Astrocyte (in vitro differentiated cells and primary cell): ENCODE results near the gene PHC2. TPM values are rescaled to one million over a fixed set of nuclear protein-coding genes. Genes with fewer than 3 reads are reported as not detected.

Experiments
- DNase-seq: peaks from one replicate; pipeline ENCODE4 v3.0.0-alpha.2; 2010; ENCODE audit warnings: low read depth
- FAIRE-seq: peaks from 2 replicates; lab custom pipeline; 2011; peaks lifted over from hg19 to GRCh38; lab: Jason Lieb, UNC
- H2AFZ ChIP-seq: 2 replicates; pipeline ENCODE4 v1.6.0; 2012; ENCODE audit warnings: low read depth, low read length, inconsistent platforms
- H3K27ac ChIP-seq: 2 replicates; pipeline ENCODE4 v1.5.1; 2011; ENCODE audit warnings: low read depth, low read length, inconsistent platforms
- H3K27me3 ChIP-seq: 2 replicates; pipeline ENCODE4 v1.6.0; 2011; ENCODE audit warnings: low read length, inconsistent platforms; ENCODE audit not compliant: insufficient read depth
- H3K36me3 ChIP-seq: 2 replicates; pipeline ENCODE4 v1.5.1; 2011; ENCODE audit warnings: low read length, inconsistent platforms; ENCODE audit not compliant: insufficient read depth
- H3K4me1 ChIP-seq: 2 replicates; pipeline ENCODE4 v1.5.1; 2011; ENCODE audit warnings: low read length, inconsistent platforms; ENCODE audit not compliant: insufficient read depth
- H3K4me2 ChIP-seq: 2 replicates; pipeline ENCODE4 v1.6.0; 2012; ENCODE audit warnings: low read length, inconsistent platforms
- H3K4me3 ChIP-seq: 2 replicates; pipeline ENCODE4 v1.5.1; 2011; ENCODE audit warnings: low read depth, mild to moderate bottlenecking, low read length, inconsistent platforms; ENCODE audit not compliant: insufficient read depth
- H3K79me2 ChIP-seq: 2 replicates; pipeline ENCODE4 v1.6.0; 2012; ENCODE audit warnings: mild to moderate bottlenecking, low read length, inconsistent platforms; ENCODE audit not compliant: insufficient read depth
- H3K9ac ChIP-seq: 2 replicates; pipeline ENCODE4 v1.6.0; 2012; ENCODE audit warnings: mild to moderate bottlenecking, low read length, inconsistent platforms
- H3K9me3 ChIP-seq: 2 replicates; pipeline ENCODE4 v1.5.1; 2012; ENCODE audit warnings: low read depth, mild to moderate bottlenecking, low read length, inconsistent platforms; ENCODE audit not compliant: insufficient read depth
- H4K20me1 ChIP-seq: 2 replicates; pipeline ENCODE4 v1.6.0; 2012; ENCODE audit warnings: low read length, inconsistent platforms; ENCODE audit not compliant: insufficient read depth
- H3K27ac Mint-ChIP-seq: one replicate; pipeline ENCODE4 v1.8.0; 2021; ENCODE audit warnings: mild to moderate bottlenecking, mixed read lengths; ENCODE audit not compliant: unreplicated experiment
- H3K27me3 Mint-ChIP-seq: one replicate; pipeline ENCODE4 v1.8.0; 2021; ENCODE audit warnings: low read depth, mixed read lengths; ENCODE audit not compliant: unreplicated experiment
- H3K36me3 Mint-ChIP-seq: one replicate; pipeline ENCODE4 v1.8.0; 2021; ENCODE audit warnings: low read depth, mixed read lengths; ENCODE audit not compliant: unreplicated experiment
- H3K4me1 Mint-ChIP-seq: one replicate; pipeline ENCODE4 v1.8.0; 2021; ENCODE audit warnings: low read depth, mixed read lengths; ENCODE audit not compliant: unreplicated experiment
- H3K4me3 Mint-ChIP-seq: one replicate; pipeline ENCODE4 v1.8.0; 2021; ENCODE audit warnings: mild to moderate bottlenecking, moderate library complexity, mixed read lengths; ENCODE audit not compliant: unreplicated experiment
- H3K9me3 Mint-ChIP-seq: one replicate; pipeline ENCODE4 v1.8.0; 2021; ENCODE audit warnings: mild to moderate bottlenecking, mixed read lengths; ENCODE audit not compliant: unreplicated experiment
- EZH2 ChIP-seq: IDR thresholded peaks from 2 replicates; pipeline ENCODE4 v1.6.1; 2012; ENCODE audit warnings: mild to moderate bottlenecking, low read length, inconsistent platforms; ENCODE audit not compliant: insufficient read depth
- total RNA-seq: library from RNA; stranded (reverse); gene quantifications from 2 replicates; pipeline ENCODE4 v1.2.1, GENCODE V29; 2021
- TF ChIP-seq, protein P1 (sequence below): IDR thresholded peaks from 2 replicates; pipeline ENCODE4 v1.5.1; 2011; ENCODE audit warnings: low read depth, mild to moderate bottlenecking, inconsistent platforms, low read length, moderate library complexity; ENCODE audit not compliant: insufficient read depth

PHC2 gene
- total RNA-seq, 1 donor from 2014 or later: 113 TPM

DNA sequence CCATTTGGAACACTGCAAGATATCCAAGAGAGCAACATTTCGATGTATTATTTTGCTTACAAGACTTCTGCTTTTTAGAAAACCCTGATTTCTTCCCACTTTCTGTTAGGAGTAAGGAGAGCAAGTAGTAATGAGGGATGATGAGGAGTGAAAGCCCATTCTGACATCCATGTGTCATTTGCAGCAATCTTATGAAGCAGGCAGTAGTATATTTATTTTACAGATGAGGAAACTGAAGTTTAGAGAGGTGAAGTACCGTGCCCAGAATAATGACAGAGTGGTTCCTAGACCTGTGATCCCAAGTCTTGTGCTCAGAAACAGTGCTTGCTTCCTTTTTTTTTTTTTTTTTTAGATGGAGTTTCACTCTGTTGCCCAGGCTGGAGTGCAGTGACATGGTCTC lies 34.4 kb upstream of the PHC2 start:
- Histone ChIP-seq H4K20me1 (no peaks in the 10 kb centered on the region), H3K9me3 (no peaks in the 10 kb centered on the region), H3K4me1 (peaks cover 21% of the 10 kb centered on the region), H3K27me3 (no peaks in the 10 kb centered on the region), H3K4me2 (no peak overlapping the region), H3K36me3 (no peaks in the 10 kb centered on the region), H3K79me2 (no peaks in the 10 kb centered on the region), H3K9ac (no peak overlapping the region), H3K27ac (no peak overlapping the region), H3K4me3 (no peak overlapping the region), H2AFZ (no peak overlapping the region)
- Mint-ChIP-seq H3K36me3 (no peaks in the 10 kb centered on the region), H3K27me3 (peaks cover 5% of the 10 kb centered on the region), H3K27ac (no peak overlapping the region), H3K4me1 (peaks cover 25% of the 10 kb centered on the region), H3K9me3 (peaks cover 1% of the 10 kb centered on the region), H3K4me3 (no peak overlapping the region)
- TF ChIP-seq EZH2: no peak
- TF ChIP-seq, protein P1, sequence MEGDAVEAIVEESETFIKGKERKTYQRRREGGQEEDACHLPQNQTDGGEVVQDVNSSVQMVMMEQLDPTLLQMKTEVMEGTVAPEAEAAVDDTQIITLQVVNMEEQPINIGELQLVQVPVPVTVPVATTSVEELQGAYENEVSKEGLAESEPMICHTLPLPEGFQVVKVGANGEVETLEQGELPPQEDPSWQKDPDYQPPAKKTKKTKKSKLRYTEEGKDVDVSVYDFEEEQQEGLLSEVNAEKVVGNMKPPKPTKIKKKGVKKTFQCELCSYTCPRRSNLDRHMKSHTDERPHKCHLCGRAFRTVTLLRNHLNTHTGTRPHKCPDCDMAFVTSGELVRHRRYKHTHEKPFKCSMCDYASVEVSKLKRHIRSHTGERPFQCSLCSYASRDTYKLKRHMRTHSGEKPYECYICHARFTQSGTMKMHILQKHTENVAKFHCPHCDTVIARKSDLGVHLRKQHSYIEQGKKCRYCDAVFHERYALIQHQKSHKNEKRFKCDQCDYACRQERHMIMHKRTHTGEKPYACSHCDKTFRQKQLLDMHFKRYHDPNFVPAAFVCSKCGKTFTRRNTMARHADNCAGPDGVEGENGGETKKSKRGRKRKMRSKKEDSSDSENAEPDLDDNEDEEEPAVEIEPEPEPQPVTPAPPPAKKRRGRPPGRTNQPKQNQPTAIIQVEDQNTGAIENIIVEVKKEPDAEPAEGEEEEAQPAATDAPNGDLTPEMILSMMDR: no peak
- DNase-seq: no peak
- FAIRE-seq: no peak

DNA sequence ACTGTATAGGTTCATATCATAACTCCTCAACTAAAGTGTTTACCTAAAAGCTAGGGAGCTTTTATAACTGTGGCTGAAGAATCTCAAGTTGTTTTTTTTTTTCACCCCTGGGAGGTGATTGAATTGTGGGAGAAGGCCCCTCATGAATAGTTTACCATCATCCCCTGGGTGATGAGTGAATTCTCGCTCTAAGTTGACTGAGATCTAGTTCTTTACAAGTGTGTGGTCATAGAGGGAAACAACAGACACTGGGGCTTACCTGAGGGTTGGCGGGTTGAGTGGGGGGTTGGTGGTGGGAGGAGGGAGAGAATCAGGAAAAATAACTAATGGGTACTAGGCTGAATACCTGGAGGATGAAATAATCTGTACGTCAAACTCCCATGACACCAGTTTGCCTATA lies 33.7 kb upstream of the PHC2 start:
- H3K27ac Mint-ChIP-seq: no peak overlapping the region
- Histone ChIP-seq H3K9ac (no peak overlapping the region), H3K4me2 (no peak overlapping the region), H4K20me1 (no peaks in the 10 kb centered on the region), H3K27me3 (no peaks in the 10 kb centered on the region), H3K36me3 (no peaks in the 10 kb centered on the region), H3K9me3 (no peaks in the 10 kb centered on the region), H3K4me1 (peaks cover 26% of the 10 kb centered on the region), H3K79me2 (no peaks in the 10 kb centered on the region), H3K27ac (no peak overlapping the region), H3K4me3 (no peak overlapping the region), H2AFZ (no peak overlapping the region)
- no peak for TF ChIP-seq EZH2
- TF ChIP-seq, protein P1: no peak
- H3K9me3 Mint-ChIP-seq: peaks cover 1% of the 10 kb centered on the region
- DNase-seq (no peak), FAIRE-seq (no peak)
- H3K27me3 Mint-ChIP-seq: peaks cover 5% of the 10 kb centered on the region
- H3K4me1 Mint-ChIP-seq: peaks cover 30% of the 10 kb centered on the region
- no peaks in the 10 kb centered on the region for H3K36me3 Mint-ChIP-seq
- H3K4me3 Mint-ChIP-seq: no peak overlapping the region

DNA sequence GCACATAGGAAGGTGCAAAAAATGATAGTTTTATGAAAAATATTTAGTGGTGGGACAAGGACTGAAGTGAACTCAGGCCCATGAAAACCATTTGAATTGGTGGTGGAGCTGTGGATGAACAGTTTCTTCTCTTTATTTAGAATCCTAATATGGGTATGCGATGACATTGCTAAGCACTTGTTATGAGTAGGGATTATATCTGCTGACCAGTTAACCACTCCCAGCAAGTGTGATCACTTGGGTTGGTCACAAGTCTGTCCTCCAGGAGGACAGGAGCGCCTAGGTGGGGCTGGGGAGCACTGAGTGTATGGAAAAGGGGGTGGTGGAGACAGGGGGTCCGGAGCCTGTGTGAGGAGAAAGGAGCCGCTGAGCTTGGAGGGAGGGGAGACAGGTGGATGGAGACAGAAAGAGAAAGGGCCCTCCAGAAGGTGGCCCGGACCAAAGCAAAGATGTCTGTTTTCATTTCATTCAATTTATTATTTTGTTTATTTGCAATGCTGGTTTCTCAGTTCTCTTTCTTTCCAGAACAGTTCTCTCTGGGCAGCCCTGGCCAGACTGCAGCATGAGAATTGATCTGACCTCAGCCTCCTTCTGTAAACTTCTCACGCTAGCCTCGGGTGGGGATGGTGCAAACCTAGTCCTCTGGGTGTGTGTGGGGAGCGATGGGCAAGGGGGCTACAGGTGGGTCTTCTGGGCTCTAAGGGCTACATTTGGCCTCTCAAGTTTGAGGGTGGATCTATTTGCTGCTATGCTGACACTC lies 31.7 kb upstream of the PHC2 start:
- no peak for DNase-seq
- no peaks in the 10 kb centered on the region for H3K9me3 ChIP-seq
- H3K27ac ChIP-seq: no peak overlapping the region
- H2AFZ ChIP-seq: no peak overlapping the region
- no peak overlapping the region for H3K27ac Mint-ChIP-seq
- peaks cover 5% of the 10 kb centered on the region for H3K27me3 Mint-ChIP-seq
- H4K20me1 ChIP-seq: no peaks in the 10 kb centered on the region
- H3K4me3 ChIP-seq: no peak overlapping the region
- H3K9ac ChIP-seq: no peak overlapping the region
- H3K36me3 ChIP-seq: no peaks in the 10 kb centered on the region
- peaks cover 27% of the 10 kb centered on the region for H3K4me1 ChIP-seq
- no peaks in the 10 kb centered on the region for H3K36me3 Mint-ChIP-seq
- no peak overlapping the region for H3K4me2 ChIP-seq
- no peak overlapping the region for H3K4me3 Mint-ChIP-seq
- TF ChIP-seq EZH2: no peak
- TF ChIP-seq, protein P1: no peak
- no peaks in the 10 kb centered on the region for H3K79me2 ChIP-seq
- peaks cover 1% of the 10 kb centered on the region for H3K9me3 Mint-ChIP-seq
- no peaks in the 10 kb centered on the region for H3K27me3 ChIP-seq
- H3K4me1 Mint-ChIP-seq: peaks cover 32% of the 10 kb centered on the region
- no peak for FAIRE-seq
